Neural progenitor cell (in vitro differentiated cells): ENCODE data around the gene AGXT. TPM values are rescaled to one million over a fixed set of nuclear protein-coding genes. Genes with fewer than 3 reads are reported as not detected.

Source experiments
- DNase-seq: peaks from one replicate; pipeline ENCODE4 v3.0.0-alpha.2; 2016; ENCODE audit warnings: low spot score
- H2AFZ ChIP-seq: fragments of 200-600 bp; sonication (generic); replicated peaks from 2 replicates; pipeline ENCODE4 v1.6.1; 2016; ENCODE audit warnings: antibody characterized with exemption
- H3F3A ChIP-seq: fragments of 200-600 bp; sonication (generic); 2 replicates; pipeline ENCODE4 v1.6.1; 2016; ENCODE audit warnings: antibody characterized with exemption, low read depth
- H3K27ac ChIP-seq: fragments of 200-600 bp; sonication (generic); 2 replicates; pipeline ENCODE4 v1.5.1; 2016; ENCODE audit warnings: mild to moderate bottlenecking
- H3K27me3 ChIP-seq: fragments of 200-600 bp; sonication (generic); 2 replicates; pipeline ENCODE4 v1.6.1; 2016; ENCODE audit warnings: mild to moderate bottlenecking, moderate library complexity
- H3K36me3 ChIP-seq: fragments of 200-600 bp; sonication (generic); 2 replicates; pipeline ENCODE4 v1.5.1; 2016
- H3K4me1 ChIP-seq: fragments of 200-600 bp; sonication (generic); 2 replicates; pipeline ENCODE4 v1.6.1; 2016; ENCODE audit warnings: mixed run types
- H3K4me2 ChIP-seq: fragments of 200-600 bp; sonication (generic); 2 replicates; pipeline ENCODE4 v1.6.1; 2016
- H3K4me3 ChIP-seq: fragments of 200-600 bp; sonication (generic); 2 replicates; pipeline ENCODE4 v1.5.1; 2016
- H3K79me2 ChIP-seq: fragments of 200-600 bp; sonication (generic); 2 replicates; pipeline ENCODE4 v1.6.1; 2016; ENCODE audit warnings: low read depth
- H3K9ac ChIP-seq: fragments of 200-600 bp; sonication (generic); 2 replicates; pipeline ENCODE4 v1.6.1; 2016
- H3K9me3 ChIP-seq: fragments of 200-600 bp; sonication (generic); 2 replicates; pipeline ENCODE4 v1.5.1; 2016; ENCODE audit warnings: low read depth
- H4K20me1 ChIP-seq: fragments of 200-600 bp; sonication (generic); 2 replicates; pipeline ENCODE4 v1.6.1; 2016; ENCODE audit warnings: low read depth
- H3K27ac Mint-ChIP-seq: 3 replicates; pipeline ENCODE4 v1.8.0; 2021; ENCODE audit warnings: mixed read lengths
- H3K27me3 Mint-ChIP-seq: 2 replicates; pipeline ENCODE4 v1.8.0; 2022; ENCODE audit warnings: low read depth, mild to moderate bottlenecking, inconsistent platforms, moderate library complexity, mixed read lengths; ENCODE audit not compliant: insufficient read depth
- H3K36me3 Mint-ChIP-seq: 3 replicates; pipeline ENCODE4 v1.8.0; 2021; ENCODE audit warnings: mixed read lengths
- H3K4me1 Mint-ChIP-seq: 3 replicates; pipeline ENCODE4 v1.8.0; 2021; ENCODE audit warnings: mixed read lengths
- H3K4me3 Mint-ChIP-seq: 3 replicates; pipeline ENCODE4 v1.8.0; 2021; ENCODE audit warnings: mild to moderate bottlenecking, moderate library complexity, mixed read lengths
- H3K9me3 Mint-ChIP-seq: 3 replicates; pipeline ENCODE4 v1.8.0; 2020; ENCODE audit warnings: mixed read lengths
- EZH2 ChIP-seq: fragments of 200-600 bp; sonication (generic); IDR thresholded peaks from 2 replicates; pipeline ENCODE4 v1.6.1; 2017; ENCODE audit warnings: antibody characterized with exemption, mild to moderate bottlenecking, moderate library complexity
- EZH2phosphoT487 ChIP-seq: fragments of 200-600 bp; sonication (generic); IDR thresholded peaks from 2 replicates; pipeline ENCODE4 v1.6.1; 2017; ENCODE audit warnings: antibody characterized with exemption
- total RNA-seq: library from RNA; depleted of rRNA; stranded (reverse); fragments of >200 nt; gene quantifications from 2 replicates; pipeline ENCODE4 v1.2.3, GENCODE V29; 2015; ENCODE audit warnings: low replicate concordance
- TF ChIP-seq, protein P1 (sequence below): fragments of 200-600 bp; sonication (generic); IDR thresholded peaks from 2 replicates; pipeline ENCODE4 v1.5.1; 2017; ENCODE audit warnings: antibody characterized with exemption, mild to moderate bottlenecking

The AGXT gene
- total RNA-seq, 1 donor from 2014 or later, result not detected

DNA sequence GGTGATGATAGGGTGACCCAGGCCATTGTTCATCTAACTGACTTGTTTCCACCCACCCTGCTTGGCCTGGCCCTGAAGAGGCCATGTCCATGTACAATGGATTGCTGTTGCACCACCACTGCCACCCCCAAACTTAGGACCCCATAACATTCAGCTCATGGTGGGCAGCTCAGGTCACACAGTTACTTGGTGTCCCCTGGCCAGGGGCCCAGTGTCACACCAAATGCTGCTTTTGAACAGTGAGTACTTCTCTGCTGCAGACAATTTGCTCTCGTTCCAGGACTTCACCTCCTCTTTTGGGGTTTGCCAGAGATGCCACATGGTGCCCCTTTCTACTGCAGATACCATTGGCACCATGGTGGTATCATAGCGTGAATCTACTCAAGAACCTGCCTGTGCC, 15.6 kb downstream of the AGXT start:
- Histone ChIP-seq H3K36me3 (no peaks in the 10 kb centered on the region), H3K9me3 (no peaks in the 10 kb centered on the region), H3K4me3 (no peak overlapping the region), H2AFZ (no peak overlapping the region), H3K9ac (no peak overlapping the region), H4K20me1 (no peaks in the 10 kb centered on the region), H3K4me2 (no peak overlapping the region), H3K27ac (no peak overlapping the region), H3K79me2 (no peaks in the 10 kb centered on the region), H3K4me1 (no peaks in the 10 kb centered on the region), H3F3A (no peaks in the 10 kb centered on the region), H3K27me3 (no peaks in the 10 kb centered on the region)
- Mint-ChIP-seq H3K4me3 (no peak overlapping the region), H3K9me3 (no peaks in the 10 kb centered on the region), H3K36me3 (no peaks in the 10 kb centered on the region), H3K4me1 (peaks cover 2% of the 10 kb centered on the region), H3K27ac (no peak overlapping the region), H3K27me3 (peaks cover 13% of the 10 kb centered on the region)
- TF ChIP-seq EZH2phosphoT487, result no peak
- no peak for TF ChIP-seq EZH2
- TF ChIP-seq, protein P1, sequence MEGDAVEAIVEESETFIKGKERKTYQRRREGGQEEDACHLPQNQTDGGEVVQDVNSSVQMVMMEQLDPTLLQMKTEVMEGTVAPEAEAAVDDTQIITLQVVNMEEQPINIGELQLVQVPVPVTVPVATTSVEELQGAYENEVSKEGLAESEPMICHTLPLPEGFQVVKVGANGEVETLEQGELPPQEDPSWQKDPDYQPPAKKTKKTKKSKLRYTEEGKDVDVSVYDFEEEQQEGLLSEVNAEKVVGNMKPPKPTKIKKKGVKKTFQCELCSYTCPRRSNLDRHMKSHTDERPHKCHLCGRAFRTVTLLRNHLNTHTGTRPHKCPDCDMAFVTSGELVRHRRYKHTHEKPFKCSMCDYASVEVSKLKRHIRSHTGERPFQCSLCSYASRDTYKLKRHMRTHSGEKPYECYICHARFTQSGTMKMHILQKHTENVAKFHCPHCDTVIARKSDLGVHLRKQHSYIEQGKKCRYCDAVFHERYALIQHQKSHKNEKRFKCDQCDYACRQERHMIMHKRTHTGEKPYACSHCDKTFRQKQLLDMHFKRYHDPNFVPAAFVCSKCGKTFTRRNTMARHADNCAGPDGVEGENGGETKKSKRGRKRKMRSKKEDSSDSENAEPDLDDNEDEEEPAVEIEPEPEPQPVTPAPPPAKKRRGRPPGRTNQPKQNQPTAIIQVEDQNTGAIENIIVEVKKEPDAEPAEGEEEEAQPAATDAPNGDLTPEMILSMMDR, result no peak
- DNase-seq, result no peak

- no peaks in the 10 kb centered on the region for H3K36me3 Mint-ChIP-seq
Measured at GRCh38 chr2:240884745-240885144, 16.1 kb downstream of the AGXT start.

GRCh38 chr2:240885566-240885965, 16.9 kb downstream of the AGXT start:
- H3K27me3 ChIP-seq, result no peaks in the 10 kb centered on the region
- no peaks in the 10 kb centered on the region for H3K36me3 ChIP-seq
- no peaks in the 10 kb centered on the region for H3K4me1 ChIP-seq
- no peak overlapping the region for H3K4me3 Mint-ChIP-seq
- H2AFZ ChIP-seq, result no peak overlapping the region
- H3K9me3 ChIP-seq, result no peaks in the 10 kb centered on the region
- no peak overlapping the region for H3K4me3 ChIP-seq
- no peaks in the 10 kb centered on the region for H3K9me3 Mint-ChIP-seq
- no peak overlapping the region for H3K9ac ChIP-seq
- H3K36me3 Mint-ChIP-seq, result no peaks in the 10 kb centered on the region
- H3K4me1 Mint-ChIP-seq, result no peaks in the 10 kb centered on the region
- no peaks in the 10 kb centered on the region for H3F3A ChIP-seq
- no peak overlapping the region for H3K27ac Mint-ChIP-seq
- no peaks in the 10 kb centered on the region for H4K20me1 ChIP-seq
- H3K79me2 ChIP-seq, result no peaks in the 10 kb centered on the region
- H3K27me3 Mint-ChIP-seq, result peaks cover 7% of the 10 kb centered on the region
- TF ChIP-seq, protein P1, result no peak
- TF ChIP-seq EZH2phosphoT487 (no peak), EZH2 (no peak)
- H3K4me2 ChIP-seq, result no peak overlapping the region
- no peak for DNase-seq
- no peak overlapping the region for H3K27ac ChIP-seq

More at GRCh38 chr2:240884745-240885144, 16.1 kb downstream of the AGXT start:
- H3K27me3 ChIP-seq, result no peaks in the 10 kb centered on the region
- H3K36me3 ChIP-seq, result no peaks in the 10 kb centered on the region
- Mint-ChIP-seq H3K27me3 (peaks cover 12% of the 10 kb centered on the region), H3K9me3 (no peaks in the 10 kb centered on the region), H3K4me3 (no peak overlapping the region), H3K4me1 (peaks cover 2% of the 10 kb centered on the region), H3K27ac (no peak overlapping the region)
- TF ChIP-seq EZH2phosphoT487 (no peak), EZH2 (no peak)
- TF ChIP-seq, protein P1, result no peak
- no peak for DNase-seq
- H3F3A ChIP-seq, result no peaks in the 10 kb centered on the region
- H3K4me1 ChIP-seq, result no peaks in the 10 kb centered on the region
- no peak overlapping the region for H3K27ac ChIP-seq
- no peaks in the 10 kb centered on the region for H3K9me3 ChIP-seq
- no peak overlapping the region for H3K4me2 ChIP-seq
- H2AFZ ChIP-seq, result no peak overlapping the region
- no peaks in the 10 kb centered on the region for H4K20me1 ChIP-seq
- H3K4me3 ChIP-seq, result no peak overlapping the region
- no peak overlapping the region for H3K9ac ChIP-seq
- no peaks in the 10 kb centered on the region for H3K79me2 ChIP-seq
